Cardiac muscle cell (in vitro differentiated cells and primary cell): Measurements from ENCODE around the gene STOML2. TPM values are rescaled to one million over a fixed set of nuclear protein-coding genes. Genes with fewer than 3 reads are reported as not detected.

Source experiments
- DNase-seq, 2 donors: peaks; one replicate each; pipeline versions ENCODE4 v3.0.0 to v3.0.0-alpha.2; 2010 to 2017; ENCODE audit warnings: low read depth in 1 of 2, low spot score in 1 of 2
- H3K27ac ChIP-seq: fragments of 200-600 bp; sonication (generic); 2 replicates; pipeline ENCODE4 v1.5.1; 2016
- H3K27me3 ChIP-seq: fragments of 200-600 bp; sonication (generic); 2 replicates; pipeline ENCODE4 v1.6.0; 2016; ENCODE audit warnings: control low read depth
- H3K36me3 ChIP-seq: fragments of 200-600 bp; sonication (generic); 2 replicates; pipeline ENCODE4 v1.5.1; 2016; ENCODE audit warnings: control low read depth
- H3K4me1 ChIP-seq: fragments of 200-600 bp; sonication (generic); 2 replicates; pipeline ENCODE4 v1.8.1; 2017; ENCODE audit warnings: low read depth, mild to moderate bottlenecking, mixed run types
- H3K4me3 ChIP-seq: fragments of 200-600 bp; sonication (generic); 2 replicates; pipeline ENCODE4 v1.5.1; 2016; ENCODE audit warnings: mild to moderate bottlenecking
- H3K9me3 ChIP-seq: fragments of 200-600 bp; sonication (generic); 2 replicates; pipeline ENCODE4 v1.5.1; 2017; ENCODE audit warnings: low read depth, mild to moderate bottlenecking, control low read depth
- CTCF ChIP-seq: IDR thresholded peaks from 2 replicates; pipeline ENCODE4 v1.5.1; 2012; ENCODE audit warnings: low read depth, mild to moderate bottlenecking, low read length
- polyA plus RNA-seq: library from polyadenylated mRNA; unstranded; fragments of >200 nt; fragmentation: Nextera tagmentation; extraction: Ambion mirVana; gene quantifications from 2 replicates; pipeline ENCODE4 v1.2.1, GENCODE V29; 2016
- total RNA-seq: library from RNA; depleted of rRNA; stranded (reverse); fragments of >200 nt; gene quantifications from 2 replicates; pipeline ENCODE4 v1.2.3, GENCODE V29; 2016

STOML2 gene
- total and polyA plus RNA-seq, 2 experiments from 2014 or later = 151 to 201 TPM

GRCh38 chr9:35114840-35115628 lies 12.1 kb upstream of the STOML2 start:
- no peaks in the 10 kb centered on the region for H3K36me3 ChIP-seq
- peak overlapping the region; percentile 91 for H3K27ac ChIP-seq
- H3K27me3 ChIP-seq = no peaks in the 10 kb centered on the region
- peak; percentile 42 to 45 for DNase-seq
- no peaks in the 10 kb centered on the region for H3K9me3 ChIP-seq
- H3K4me3 ChIP-seq = peak overlapping the region; percentile 47
- TF ChIP-seq CTCF = no peak
- peaks cover 23% of the 10 kb centered on the region for H3K4me1 ChIP-seq

- H3K4me1 ChIP-seq = peaks cover 28% of the 10 kb centered on the region
- H3K27me3 ChIP-seq = no peaks in the 10 kb centered on the region
- peak overlapping the region; percentile 91 for H3K27ac ChIP-seq
- no peaks in the 10 kb centered on the region for H3K9me3 ChIP-seq
- H3K36me3 ChIP-seq = no peaks in the 10 kb centered on the region
- H3K4me3 ChIP-seq = peak overlapping the region; percentile 47
- peak; percentile 90 to 97 for DNase-seq
- TF ChIP-seq CTCF = no peak
These were observed 11.3 kb upstream of the STOML2 start for GRCh38 chr9:35114113-35114839.

GRCh38 chr9:35112257-35113020 lies 9.5 kb upstream of the STOML2 start:
- no peak overlapping the region for H3K4me3 ChIP-seq

GRCh38 chr9:35111001-35111933 lies 8.3 kb upstream of the STOML2 start:
- peaks cover 38% of the 10 kb centered on the region for H3K4me1 ChIP-seq
- peak overlapping the region; percentile 69 for H3K4me3 ChIP-seq
- DNase-seq = peak; percentile 99
- H3K36me3 ChIP-seq = peaks cover 9% of the 10 kb centered on the region
- TF ChIP-seq CTCF = no peak
- no peaks in the 10 kb centered on the region for H3K9me3 ChIP-seq
- H3K27me3 ChIP-seq = no peaks in the 10 kb centered on the region
- peak overlapping the region; percentile 73 for H3K27ac ChIP-seq

More at GRCh38 chr9:35112257-35113020, 9.5 kb upstream of the STOML2 start:
- peak overlapping the region; percentile 73 for H3K27ac ChIP-seq
- H3K9me3 ChIP-seq = no peaks in the 10 kb centered on the region
- peak in 1 of 2 donors; percentile 57 for DNase-seq
- H3K36me3 ChIP-seq = peaks cover 9% of the 10 kb centered on the region
- no peak for TF ChIP-seq CTCF
- peaks cover 38% of the 10 kb centered on the region for H3K4me1 ChIP-seq
- H3K27me3 ChIP-seq = no peaks in the 10 kb centered on the region

GRCh38 chr9:35110327-35110761 lies 7.4 kb upstream of the STOML2 start:
- no peak for TF ChIP-seq CTCF
- Histone ChIP-seq H3K27me3 (no peaks in the 10 kb centered on the region), H3K36me3 (peaks cover 9% of the 10 kb centered on the region), H3K4me1 (peaks cover 38% of the 10 kb centered on the region), H3K27ac (peak overlapping the region; percentile 71), H3K4me3 (no peak overlapping the region), H3K9me3 (no peaks in the 10 kb centered on the region)
- DNase-seq = peak in 1 of 2 donors; percentile 49
